DND-41 (cell line): Measurements from ENCODE around the gene GALNT18.

Experiments used
- CTCF ChIP-seq: IDR thresholded peaks from 2 replicates; pipeline ENCODE4 v1.5.1; 2012; ENCODE audit warnings: borderline replicate concordance, low read length, moderate library complexity, mild to moderate bottlenecking; ENCODE audit not compliant: poor library complexity, severe bottlenecking; ENCODE audit errors: extremely low read depth
- EZH2 ChIP-seq: IDR thresholded peaks from 3 replicates; pipeline ENCODE4 v1.6.1; 2012; ENCODE audit warnings: borderline replicate concordance, low read depth, mild to moderate bottlenecking, moderate library complexity, low read length, inconsistent platforms; ENCODE audit not compliant: severe bottlenecking

- TF ChIP-seq CTCF (no peak), EZH2 (no peak)
Observed at GRCh38 chr11:11584937-11585336, 36.9 kb downstream of the GALNT18 start.
